ENCODE data around the gene RNU7-1.

The RNU7-1 gene

GRCh38 chr12:6938353-6939190 lies 5.0 kb upstream of the RNU7-1 start:
- no peak for DNase-seq

- no peak for DNase-seq
These were observed 4.5 kb upstream of the RNU7-1 start for GRCh38 chr12:6939191-6939540.

DNA sequence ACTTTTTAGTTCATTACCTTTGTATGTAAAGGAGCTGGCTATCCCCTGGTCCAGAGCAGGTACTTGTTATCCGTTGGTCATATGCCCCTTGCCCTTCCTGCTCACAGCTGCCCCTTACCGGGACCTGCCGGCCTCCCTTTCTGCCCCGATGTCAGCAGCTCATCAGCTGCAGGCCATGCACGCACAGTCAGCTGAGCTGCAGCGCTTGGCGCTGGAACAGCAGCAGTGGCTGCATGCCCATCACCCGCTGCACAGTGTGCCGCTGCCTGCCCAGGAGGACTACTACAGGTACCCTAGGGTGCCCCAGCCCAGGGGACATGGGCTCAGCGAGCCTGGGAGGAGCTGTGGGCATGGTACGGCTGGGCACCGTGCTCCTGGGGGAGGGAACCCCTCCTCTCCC lies 2.3 kb upstream of the RNU7-1 start:
- DNase-seq, result no peak

GRCh38 chr12:6941782-6942181 lies 1.8 kb upstream of the RNU7-1 start:
- DNase-seq, result no peak

DNA sequence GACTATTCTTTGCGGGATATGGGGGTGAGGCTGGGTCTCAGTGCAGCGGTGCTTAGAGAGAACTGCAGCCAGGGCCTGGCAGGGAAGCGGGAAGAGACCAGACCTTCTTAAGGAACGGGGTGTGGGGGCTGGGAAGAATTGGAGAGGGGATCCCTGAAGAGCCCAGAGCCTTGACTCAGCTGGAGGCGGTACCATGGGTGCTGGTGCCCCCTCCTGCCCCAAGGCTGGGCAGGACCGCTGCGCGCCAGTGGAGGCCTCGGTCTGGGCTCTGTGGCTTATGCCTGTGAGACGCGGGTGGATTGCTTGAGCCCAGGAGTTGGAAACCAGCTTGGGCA lies 1.3 kb upstream of the RNU7-1 start:
- no peak for DNase-seq

DNA sequence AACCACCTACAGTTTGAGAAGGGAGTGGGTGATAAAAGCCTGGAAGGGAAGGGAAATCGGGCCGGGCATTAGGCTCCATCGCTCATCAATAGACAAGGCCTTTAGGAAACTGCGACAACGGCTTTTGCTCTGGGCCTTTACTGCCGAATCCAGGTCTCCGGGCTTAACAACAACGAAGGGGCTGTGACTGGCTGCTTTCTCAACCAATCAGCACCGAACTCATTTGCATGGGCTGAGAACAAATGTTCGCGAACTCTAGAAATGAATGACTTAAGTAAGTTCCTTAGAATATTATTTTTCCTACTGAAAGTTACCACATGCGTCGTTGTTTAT lies 261 bp upstream of the RNU7-1 start:
- DNase-seq, result peak; percentile 80

DNA sequence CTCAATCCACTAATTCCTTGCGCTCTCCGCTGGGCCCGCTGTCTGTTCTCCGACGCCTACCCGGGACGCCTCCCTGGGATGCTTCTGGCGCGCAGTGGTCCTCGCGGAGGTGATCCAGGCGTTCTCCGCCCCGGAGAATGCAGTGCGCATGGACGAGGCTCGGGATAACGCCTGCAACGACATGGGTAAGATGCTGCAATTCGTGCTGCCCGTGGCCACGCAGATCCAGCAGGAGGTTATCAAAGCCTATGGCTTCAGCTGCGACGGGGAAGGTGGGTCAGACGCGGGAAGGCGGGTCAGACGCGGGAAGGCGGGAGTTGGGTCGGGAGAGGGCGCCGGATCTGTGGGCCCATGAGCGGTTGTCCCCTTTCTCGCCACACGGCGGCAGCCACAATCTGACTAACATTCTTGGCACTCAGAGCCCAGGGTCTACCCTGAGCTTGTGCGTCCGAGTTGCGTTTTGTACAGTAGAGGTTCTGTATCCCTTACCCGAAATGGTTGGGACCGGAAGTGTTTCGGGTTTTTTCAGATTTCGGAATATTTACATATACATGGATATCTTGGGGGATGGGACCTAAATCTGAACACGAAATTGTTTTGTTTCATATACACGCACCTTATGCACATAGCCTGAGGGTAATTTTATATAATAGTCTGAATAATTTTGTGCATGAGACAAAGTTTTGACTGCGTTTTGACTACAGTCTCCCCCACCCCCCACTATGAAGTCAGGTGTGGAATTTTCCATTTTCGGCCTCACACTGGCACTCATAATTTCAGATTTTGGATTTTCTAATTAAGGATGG lies 968 bp downstream of the RNU7-1 start:
- peak; percentile 87 for DNase-seq

- DNase-seq, result no peak
These were observed 2.0 kb downstream of the RNU7-1 start for GRCh38 chr12:6945613-6946012.

GRCh38 chr12:6946033-6946919 lies 2.7 kb downstream of the RNU7-1 start:
- DNase-seq, result peak; percentile 57

DNA sequence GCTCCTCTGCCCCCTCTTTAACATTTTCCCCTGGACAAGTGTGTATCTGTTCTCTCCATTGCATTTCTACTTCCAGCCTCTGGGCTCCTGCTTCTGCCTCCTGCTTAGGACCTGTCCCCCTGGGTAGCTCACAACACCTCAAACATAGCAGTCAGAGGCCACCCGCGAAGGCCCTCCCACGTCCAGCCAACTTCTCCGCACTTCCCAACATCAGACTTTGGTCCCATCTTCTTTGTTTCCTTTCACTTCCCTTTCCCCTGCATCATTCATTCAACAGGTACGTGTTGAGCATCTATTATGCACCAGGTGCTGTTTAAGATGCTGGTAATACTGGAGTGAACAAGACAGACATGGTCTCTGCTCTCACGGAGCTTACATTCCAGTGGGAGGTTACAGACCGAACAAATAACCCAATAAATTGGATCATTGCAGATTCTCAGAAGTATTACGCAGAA lies 3.3 kb downstream of the RNU7-1 start:
- no peak for DNase-seq

GRCh38 chr12:6947615-6948014 lies 4.0 kb downstream of the RNU7-1 start:
- no peak for DNase-seq

DNA sequence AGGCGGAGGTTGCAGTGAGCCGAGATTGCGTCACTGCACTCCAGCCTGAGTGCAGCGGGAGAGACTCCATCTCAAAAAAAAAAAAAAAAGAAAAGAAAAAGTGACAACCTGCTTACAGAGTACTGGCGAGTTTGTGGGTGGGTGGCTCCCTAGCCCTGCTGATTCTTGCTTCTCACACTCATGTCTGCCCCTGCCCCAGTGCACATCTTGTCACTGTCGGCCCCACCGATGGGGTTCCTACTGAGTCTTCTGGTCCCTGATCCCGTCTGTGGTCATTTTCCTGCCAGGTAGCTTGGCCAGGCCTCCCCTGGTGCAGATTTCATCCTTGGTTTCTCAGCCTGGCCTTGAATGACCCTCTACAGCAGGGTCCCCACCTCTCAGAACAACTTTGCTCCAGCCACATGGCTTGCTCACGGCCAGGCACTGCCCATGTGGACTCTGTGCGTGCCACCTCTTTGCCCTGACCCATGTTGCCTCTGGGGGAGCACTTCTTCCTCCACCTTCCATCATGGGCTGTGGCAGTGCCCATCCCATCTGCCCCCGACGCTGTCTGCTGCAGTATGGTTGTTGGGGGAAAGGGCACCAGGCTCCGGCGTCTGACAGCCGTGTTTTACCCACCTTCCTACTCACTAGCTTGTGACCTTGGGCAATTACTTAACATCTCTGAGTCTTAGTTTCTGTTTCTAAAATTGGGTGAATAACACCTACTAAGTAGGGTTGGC lies 5.4 kb downstream of the RNU7-1 start:
- no peak for DNase-seq

- DNase-seq, result peak; percentile 41
These were observed 6.8 kb downstream of the RNU7-1 start for GRCh38 chr12:6950401-6950801.

- DNase-seq, result peak; percentile 59
These were observed 7.4 kb downstream of the RNU7-1 start, which contains the start of gene PTPN6 for GRCh38 chr12:6950811-6951540. PTPN6 (plus strand) TSS chr12:6951356; CDS start chr12:6951513, 157 bp downstream.

GRCh38 chr12:6951551-6952120 lies 8.0 kb downstream of the RNU7-1 start:
- DNase-seq, result peak; percentile 35

- no peak for DNase-seq
These were observed 8.7 kb downstream of the RNU7-1 start for GRCh38 chr12:6952121-6952862.

- no peak for DNase-seq
These were observed 9.3 kb downstream of the RNU7-1 start for GRCh38 chr12:6952863-6953441.

DNA sequence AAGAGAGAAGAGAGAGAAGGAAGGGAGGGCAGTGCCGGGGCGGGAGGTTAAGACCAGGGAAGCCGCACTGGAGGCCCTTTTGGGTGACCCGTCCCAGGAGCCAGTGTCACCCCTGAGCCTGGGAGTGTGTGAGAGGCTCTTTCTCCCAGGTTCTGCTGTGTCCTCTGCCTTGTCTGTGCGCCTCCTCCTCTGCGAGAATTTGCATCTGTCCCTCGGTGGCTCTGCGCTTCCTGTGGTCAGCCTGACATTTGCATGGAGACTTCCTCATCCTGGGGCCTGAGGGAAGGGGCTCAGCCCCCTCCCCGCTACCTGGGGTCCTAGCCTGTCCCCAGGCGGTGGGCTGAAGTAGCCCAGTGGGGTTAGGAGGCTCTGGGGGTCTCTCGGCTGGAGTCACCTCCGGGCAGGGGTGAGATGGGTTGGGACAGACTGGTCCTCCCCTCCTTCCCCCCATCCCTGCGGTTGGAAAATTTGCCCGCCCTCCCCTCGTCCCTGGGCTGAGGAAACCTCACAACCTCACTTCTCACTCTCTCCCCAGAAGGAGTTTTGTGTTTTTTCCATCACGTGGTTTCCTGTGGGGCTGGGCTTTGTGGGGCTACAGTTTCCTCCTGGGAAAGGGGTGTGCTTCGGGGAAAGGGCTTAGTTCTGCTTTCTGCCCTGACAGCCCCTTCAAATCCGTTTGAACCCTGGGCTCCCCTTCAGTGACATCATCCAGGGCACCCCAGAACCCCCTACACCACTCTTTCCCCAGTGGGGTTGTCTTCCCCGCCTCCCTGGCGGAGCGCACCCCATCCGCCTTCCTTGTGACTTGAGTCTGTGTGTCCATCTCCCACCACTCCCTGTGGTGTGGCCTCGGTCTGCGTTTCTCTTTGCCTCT lies 10.1 kb downstream of the RNU7-1 start:
- peak; percentile 82 for DNase-seq
